Right lobe of liver (tissue), 4 donors: ENCODE data around the gene GRK1.

Experiments
- CTCF ChIP-seq, 4 donors: fragments of 200-600 bp in 3 of 4; fragments of 450-650 bp in 1 of 4; IDR thresholded peaks; one replicate each; pipeline versions ENCODE4 v1.5.1 to v1.8.0; 2016 to 2022; ENCODE audit warnings: antibody characterized with exemption in 4 of 4, mild to moderate bottlenecking in 2 of 4
- POLR2A ChIP-seq: fragments of 450-650 bp; IDR thresholded peaks from one replicate; pipeline ENCODE4 v1.6.1; 2017; ENCODE audit warnings: antibody characterized with exemption, mild to moderate bottlenecking
- donor health status: DM: no; HTN: no; CAD: no.
- donor health status: DM: no; HTN: no; CAD: no.
- donor health status: DM: no; HTN: yes; CAD: no.

- no peak for TF ChIP-seq POLR2A
- TF ChIP-seq CTCF (IDR thresholded peaks at IDR 0.05): no peak
Observed at GRCh38 chr13:113665597-113666328, 1.3 kb upstream of the GRK1 start.
